GM04503 (cell line): ENCODE data around the gene MED16.
A peak's percentile ranks its signal among the peaks of the same experiment; 100 is the strongest.

Experiments
- DNase-seq: peaks from one replicate; pipeline ENCODE4 v3.0.0-alpha.2; 2012; ENCODE audit warnings: low read depth

MED16 gene

DNA sequence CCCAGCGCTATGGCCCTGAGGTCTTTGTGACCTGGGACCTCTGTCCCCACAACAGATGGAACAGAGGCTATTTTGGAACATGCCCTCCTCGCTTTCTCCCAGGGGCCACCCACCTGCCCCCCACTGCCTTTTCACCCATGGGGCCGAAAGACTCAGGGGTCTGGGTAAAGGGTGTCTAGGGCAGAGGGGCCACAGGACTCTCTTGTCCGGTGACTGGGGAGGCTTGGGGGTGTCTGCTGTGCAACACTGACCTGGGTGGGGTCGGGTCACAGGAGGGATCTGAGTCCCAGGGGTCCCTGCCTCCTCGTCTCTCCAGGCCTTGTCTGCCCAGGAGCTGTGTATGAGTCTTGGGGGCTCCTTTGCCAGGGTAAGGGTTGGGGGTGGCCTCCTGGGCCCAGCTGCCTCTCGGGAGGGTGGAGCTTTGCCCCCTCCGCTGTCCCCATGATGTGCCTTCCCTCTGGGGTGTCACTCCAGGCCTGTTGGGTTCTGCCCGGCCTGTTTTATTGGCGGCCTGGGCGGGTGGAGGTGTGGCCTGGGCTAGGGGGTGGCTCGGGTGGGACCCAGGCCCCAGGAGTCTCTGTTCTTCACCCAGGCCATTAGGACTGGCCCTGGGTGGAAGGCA, 34.9 kb upstream of the MED16 start:
- no peak for DNase-seq

DNA sequence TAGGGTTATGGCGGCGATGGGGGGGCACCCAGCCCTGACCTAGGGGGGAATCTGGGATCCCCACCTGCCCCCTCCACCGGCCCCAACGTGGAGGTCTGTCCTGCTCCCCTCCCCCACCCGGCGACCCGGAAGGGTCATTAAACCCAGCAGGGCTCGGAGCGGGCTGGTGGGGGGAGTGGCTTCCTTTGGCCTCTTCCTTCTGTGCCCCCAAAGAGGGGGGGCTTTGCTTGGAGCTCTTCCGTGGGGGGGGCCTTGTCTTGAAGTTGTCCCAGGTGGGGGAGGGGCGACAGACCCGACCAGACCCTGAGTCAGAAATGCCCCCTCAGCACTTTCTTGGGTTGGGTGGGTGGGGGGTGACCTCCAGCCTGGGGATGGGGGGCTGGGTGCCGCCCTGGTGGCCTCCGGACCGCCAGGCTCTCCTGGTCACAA, 34.4 kb upstream of the MED16 start:
- no peak for DNase-seq

DNA sequence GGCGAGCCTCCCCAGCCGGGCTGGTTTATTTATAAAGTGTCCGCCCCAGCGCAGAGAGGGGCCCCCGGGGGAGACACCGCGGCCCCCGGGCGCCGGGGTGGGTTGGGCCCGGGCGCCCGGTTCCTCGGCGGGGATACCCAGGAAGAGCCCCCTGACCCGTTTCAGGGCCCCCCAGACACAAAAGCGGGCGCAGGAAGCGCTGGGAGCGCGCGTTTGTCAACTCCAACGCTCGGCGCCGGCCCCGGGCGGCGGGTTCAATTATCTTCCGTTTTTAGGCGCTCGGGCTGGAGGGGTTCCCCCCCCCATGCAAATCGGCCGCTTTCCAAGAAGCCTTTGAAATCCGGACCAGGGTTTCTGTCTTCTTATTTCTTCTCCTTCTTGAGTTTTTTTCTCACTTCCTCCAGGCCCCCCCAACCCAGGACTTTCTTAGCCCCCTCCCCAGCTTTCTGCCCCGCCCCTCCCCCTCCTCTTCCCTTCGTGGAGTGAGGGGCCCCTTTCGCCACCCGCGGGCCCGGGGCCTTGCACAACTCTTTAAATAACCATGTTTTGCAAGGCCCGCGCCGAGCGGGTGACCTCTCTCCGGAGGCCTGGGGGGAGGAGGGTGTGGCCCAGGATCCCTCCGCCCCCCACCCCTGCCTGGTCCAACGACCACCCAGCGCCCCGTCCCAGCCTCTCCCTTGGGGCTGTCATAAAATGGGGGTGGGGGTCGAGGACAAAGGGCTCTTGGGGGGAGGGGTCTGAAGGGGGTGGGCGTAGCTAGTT, 33.8 kb upstream of the MED16 start:
- no peak for DNase-seq

DNA sequence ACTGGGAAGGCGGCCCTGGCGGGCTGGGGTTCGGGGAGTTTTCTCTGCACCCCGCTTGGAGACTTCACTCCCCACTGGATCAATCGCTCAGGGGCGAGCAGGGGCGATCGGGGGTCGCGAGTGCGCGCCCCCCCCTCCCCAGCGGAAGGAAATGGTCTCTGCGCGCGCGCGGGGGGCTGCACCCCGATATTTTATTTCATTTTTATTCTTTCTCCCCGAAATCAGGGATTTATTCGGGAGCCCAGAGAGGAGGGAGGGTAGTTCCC, 33.3 kb upstream of the MED16 start:
- DNase-seq = no peak

DNA sequence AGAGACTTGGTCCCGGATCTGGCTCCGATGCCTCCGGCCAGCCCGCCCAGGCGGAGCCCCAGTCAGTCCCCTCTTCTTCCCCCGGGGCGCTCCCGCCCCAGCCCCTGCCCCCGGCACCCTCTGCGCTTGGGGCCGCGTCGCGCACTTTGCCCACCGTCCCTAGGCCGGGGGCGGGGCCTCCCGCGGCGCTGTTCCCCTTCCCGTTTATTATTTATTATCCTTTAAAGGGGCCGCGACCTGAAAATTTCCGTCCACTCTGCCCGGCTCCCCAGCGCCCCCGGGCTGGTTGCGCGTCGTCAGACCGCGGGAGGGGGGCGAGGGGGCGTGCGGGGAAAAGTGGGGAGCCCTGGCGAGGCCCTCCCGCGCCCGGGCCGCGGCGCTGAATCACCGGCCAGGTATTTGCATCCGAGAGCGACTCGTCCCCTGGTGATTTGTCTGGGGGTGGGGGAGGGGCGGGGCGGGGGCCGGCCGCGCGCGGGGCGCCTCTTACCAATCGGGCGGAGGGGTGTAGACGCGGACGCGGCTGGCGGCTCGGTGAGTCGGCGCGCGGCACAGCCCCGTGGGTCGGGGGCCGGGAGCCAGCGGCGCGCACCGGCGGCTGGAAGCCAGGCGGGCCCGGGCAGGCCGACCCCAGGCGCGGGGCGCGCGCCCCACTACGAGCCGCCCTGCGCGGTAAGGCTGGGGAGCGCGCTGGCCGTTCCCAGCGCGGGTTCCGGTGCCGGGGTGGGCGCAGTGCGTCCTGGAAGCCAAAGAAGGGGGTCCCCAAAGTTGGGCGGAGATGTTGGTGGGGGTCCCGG, 32.7 kb upstream of the MED16 start, which contains the start of gene ARID3A:
Gene ARID3A, plus strand, starts transcription at position 510 of the 797 bp plus-strand sequence. CDS start 3,494 bp downstream, outside the sequence.
- peak; percentile 40 for DNase-seq

DNA sequence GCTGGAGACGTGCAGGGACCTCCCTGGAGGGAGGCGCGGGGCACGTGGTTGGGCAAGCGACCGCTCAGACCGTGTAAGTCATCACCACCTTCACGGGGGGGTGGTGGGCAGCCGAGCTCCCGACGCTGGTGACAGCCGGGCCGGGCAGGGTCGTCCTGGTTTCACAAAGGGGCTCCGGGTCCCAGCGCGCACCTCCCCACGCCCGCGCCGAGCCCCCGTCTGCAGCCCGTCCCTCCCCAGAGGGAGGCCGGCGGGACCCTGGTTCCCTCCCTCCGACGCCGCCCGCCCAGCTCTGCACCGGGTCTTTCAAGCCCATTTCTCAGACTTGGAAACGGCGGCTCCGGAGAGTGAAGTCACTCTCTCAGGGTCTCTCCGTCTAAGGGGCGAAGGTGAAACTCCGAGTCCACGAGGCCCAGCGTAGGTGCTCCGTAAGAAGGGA, 32.1 kb upstream of the MED16 start:
- no peak for DNase-seq

DNA sequence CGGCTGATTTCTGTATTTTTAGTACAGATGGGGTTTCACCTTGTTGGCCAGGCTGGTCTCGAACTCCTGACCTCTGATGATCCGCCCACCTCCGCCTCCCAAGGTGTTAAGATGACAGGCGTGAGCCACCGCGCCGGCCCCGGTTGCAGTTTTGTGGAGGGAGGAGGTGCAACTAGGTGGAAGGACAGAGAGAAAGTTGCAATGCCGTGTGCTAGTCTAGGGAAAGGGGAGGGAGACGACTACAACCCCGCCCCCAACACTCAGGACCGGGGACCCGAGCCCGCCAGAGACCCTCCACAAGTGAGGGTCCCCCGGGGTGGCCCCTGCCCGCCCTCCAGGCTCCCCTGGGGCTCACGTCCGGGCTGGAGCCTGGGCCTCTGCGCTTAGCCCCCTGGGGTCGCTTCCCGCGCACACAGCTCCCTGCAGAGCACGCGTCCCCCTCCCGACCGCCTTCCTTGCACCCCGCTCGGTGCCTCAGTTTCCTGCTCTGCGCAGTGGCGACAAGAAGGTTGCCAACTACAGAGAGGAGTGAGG, 31.6 kb upstream of the MED16 start:
- DNase-seq = no peak

DNA sequence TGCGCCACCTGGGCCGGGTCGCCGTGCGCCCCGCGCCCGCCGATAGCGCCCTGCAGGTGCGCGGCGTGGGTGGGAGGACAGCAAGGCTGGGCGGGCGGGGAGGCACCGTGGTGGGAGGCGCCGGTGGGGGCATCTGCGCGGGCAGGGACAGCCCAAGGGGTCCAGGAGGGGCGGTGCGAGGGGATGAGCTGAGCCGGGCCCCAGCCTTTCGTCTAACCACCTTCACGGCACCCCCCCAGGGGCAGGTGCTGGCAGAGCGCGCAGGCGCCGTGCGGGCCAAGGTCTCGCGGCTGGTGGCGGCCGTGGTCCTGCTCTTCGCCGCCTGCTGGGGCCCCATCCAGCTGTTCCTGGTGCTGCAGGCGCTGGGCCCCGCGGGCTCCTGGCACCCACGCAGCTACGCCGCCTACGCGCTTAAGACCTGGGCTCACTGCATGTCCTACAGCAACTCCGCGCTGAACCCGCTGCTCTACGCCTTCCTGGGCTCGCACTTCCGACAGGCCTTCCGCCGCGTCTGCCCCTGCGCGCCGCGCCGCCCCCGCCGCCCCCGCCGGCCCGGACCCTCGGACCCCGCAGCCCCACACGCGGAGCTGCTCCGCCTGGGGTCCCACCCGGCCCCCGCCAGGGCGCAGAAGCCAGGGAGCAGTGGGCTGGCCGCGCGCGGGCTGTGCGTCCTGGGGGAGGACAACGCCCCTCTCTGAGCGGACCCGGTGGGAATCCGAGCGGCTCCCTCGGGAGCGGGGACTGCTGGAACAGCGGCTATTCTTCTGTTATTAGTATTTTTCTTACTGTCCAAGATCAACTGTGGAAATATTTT, 27.3 kb upstream of the MED16 start:
- DNase-seq = no peak

DNA sequence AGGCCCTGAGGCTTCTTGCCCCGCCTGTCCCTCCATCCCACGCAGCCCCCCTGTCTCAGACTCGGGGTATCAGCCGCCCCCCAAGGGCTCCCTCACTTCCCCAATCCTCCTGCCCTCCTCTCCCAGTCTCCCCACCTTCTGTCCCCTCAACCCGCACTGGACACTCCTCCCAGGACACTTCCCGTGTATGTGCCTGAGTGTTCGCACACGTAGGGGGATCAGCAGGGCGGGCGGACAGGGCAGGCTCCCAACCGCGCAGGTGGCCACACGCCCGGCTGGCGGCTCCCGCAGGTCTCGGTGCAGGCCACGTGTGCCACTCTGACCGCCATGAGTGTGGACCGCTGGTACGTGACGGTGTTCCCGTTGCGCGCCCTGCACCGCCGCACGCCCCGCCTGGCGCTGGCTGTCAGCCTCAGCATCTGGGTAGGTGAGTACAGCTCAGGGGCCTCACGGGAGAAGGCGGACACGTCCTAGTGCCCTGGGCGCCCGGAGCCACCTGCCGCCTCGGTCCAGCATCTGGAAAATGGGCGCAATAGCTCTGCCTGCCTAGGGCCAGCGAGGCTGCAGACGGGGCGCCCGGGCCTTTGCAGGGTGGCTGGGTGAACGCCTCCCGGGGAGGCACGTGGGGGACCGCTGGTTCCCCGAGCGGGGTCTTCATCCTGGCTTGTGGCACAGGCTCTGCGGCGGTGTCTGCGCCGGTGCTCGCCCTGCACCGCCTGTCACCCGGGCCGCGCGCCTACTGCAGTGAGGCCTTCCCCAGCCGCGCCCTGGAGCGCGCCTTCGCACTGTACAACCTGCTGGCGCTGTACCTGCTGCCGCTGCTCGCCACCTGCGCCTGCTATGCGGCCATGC, 26.4 kb upstream of the MED16 start:
- no peak for DNase-seq

DNA sequence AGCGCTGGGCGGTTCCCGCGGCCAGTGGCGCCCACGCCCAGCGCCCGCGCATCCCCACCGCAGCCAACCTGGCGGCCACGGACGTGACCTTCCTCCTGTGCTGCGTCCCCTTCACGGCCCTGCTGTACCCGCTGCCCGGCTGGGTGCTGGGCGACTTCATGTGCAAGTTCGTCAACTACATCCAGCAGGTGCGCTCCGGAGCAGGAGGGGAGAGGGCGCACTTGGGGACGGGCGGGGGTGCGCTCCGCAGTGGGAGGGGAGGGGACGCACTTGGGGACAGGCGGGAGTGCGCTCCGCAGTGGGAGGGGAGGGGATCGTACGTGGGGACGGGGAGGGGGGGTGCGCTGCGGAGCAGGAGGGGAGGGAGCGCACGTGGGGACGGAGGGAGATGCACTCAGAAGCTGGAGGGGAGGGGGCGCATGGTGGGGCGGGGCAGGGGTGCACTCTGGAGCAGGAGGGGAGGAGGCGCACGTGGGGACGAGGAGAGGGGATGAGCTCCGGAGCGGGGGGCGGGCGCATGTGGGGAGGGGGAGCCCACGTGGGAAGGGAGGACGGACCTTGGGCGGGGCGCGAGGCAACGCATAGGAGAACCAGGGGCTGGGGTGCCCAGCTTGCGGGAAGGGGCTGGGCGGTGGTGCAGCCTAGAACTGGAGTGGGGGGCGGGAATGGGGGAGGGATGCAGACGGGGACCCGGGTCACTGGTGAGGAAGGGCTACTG, 25.7 kb upstream of the MED16 start:
- no peak for DNase-seq

DNA sequence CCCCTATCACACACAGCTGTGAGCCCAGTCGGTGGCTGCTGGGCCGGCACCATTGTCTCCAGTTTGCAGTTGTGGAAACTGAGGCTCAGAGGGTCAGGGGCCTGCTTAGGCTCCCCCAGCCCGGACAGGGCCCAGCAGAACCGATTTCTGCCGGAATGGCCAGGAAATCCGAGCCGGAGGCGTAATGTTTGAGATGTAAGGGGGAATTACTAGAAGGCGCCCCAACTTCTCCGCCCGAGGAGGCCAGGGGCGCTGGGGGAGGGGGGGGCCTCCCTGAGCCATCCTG, 25.1 kb upstream of the MED16 start:
- no peak for DNase-seq

DNA sequence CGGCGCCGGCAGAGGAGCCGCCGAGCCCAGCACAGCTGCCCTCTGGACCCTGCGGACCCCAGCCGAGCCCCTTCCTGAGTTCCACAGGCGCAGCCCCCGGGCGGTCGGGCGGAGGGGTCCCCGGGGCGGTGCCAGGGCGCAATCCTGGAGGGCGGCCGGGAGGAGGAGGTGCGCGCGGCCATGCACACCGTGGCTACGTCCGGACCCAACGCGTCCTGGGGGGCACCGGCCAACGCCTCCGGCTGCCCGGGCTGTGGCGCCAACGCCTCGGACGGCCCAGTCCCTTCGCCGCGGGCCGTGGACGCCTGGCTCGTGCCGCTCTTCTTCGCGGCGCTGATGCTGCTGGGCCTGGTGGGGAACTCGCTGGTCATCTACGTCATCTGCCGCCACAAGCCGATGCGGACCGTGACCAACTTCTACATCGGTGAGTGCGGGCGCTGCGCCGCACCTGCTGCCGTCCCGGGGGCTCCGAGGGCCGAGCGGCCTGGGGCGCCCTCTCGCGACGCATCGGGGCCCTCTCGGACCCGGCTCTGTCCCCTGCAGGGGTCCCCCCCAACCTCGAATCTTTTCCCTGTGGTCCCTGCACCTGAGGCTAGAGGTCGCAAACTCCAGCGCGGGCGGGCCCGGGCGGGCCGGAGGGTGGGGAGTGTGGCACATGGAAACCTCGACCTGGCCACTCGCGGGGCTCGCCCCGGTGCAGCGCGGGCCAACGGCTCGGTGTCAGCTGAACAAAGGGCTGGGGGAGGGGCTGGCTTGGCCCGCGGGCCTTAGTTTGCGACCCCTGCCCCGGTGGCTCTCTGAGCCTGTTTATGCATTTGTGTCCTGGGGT, 24.6 kb upstream of the MED16 start, which contains the start of gene KISS1R:
Gene KISS1R, plus strand, starts transcription at position 11 of the 829 bp plus-strand sequence. Its CDS starts 170 bp downstream, at position 181.
- DNase-seq = no peak

DNA sequence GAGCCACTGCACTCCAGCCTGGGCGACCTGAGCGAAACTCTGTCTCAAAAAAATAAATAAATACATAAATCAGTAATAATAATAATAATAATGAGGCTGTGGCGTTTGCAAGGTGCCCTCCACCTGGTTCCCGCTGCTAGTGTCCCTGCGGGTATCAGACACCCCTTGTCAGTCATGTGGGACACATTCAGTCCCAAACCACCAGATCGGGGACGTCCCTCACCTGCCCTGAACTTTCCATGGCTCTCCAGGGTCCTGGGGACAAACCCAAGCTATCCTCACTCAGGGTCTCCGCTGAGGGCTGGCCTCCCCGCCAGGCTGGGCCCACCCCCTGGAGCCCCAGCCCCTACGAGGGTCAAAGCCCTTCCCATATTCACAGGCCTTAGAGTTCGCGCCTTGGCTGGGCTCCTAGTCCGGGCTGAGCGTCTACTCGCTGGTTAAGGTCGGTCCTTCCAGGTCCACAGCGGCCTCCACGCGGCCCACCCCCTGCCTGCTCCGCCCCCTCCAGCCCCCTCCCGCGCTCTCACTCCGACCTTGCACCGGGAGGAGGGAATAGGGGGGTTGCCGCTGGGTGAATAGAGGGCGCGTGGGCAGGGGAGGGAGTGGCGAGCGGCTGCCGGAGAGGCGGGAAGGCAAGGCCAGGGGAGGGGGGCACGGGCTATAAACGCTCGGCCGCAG, 23.8 kb upstream of the MED16 start:
- no peak for DNase-seq

DNA sequence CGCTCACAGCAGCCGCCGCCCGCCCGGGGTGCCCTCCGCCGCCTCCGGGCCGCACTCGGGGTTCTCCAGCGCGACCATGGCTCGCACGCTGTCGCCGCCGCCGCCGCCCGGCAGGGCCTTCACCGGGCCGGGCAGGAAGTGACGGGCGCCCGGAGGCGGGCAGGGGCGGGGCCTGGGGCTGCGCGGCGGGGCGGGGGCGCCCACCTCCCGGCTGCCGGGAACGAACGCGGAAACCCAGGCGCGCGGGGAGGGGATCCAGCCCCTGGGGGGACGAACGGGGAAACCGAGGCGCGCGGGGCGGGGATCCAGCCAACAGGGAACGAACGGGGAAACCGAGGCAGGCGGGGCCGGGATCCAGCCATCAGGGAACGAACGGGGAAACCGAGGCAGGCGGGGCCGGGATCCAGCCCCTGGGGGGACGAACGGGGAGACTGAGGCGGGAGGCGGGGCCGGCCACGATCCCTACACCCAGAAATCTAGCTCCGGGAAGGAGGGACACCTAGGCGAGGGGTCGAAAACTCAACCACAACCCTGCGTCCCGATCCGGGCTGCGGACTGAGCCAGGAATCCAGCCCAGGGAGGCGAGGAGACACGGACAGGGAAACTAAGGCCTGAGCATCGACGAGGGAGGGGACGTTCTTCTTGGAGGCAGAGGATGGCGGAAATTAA, 20.2 kb upstream of the MED16 start, which contains the start of gene R3HDM4:
Gene R3HDM4, minus strand, starts transcription at position 140 of the 669 bp plus-strand sequence. Its CDS starts 62 bp downstream, at position 78.
- DNase-seq = no peak

DNA sequence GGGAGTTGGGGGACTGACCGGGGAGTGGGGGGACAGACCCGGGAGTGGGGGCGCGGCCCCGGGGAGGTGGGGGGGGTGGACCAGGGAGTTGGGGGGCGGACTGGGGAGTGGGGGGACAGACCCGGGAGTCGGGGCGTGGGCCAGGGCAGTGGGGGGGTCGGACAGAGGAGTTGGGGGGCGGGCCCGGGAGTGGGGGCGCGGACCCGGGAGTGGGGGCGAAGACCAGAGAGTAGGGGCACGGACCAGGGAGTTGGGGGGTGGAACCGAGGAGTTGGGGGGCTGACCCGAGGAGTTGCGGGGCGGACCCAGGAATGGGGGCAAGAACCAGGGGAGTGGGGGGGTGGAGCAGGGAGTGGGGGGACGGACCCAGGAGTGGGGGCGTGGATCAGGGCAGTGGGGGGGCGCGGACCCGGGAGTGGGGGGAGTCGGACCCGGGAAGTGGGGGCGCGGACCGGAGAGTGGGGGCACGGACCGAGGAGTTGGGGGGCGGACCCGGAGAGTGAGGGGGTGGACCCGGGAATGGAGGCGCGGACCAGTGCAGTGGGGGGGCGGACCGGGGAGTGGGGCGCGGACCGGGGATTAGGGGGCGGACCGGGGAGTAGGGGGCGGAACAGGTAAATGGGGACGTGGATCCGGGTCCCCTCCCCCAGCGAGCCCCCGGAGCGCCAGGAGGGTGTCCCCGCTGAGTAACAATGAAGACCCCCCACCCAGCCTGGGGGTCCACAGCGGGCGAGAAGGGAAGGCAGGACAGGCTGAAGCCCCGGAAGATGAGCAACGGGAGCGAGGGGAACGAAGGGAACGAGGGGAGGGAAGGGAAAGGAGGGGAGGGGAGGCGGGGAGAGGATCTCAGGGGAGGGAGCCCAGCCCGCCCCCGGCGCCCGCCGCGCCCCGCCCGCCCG, 19.4 kb upstream of the MED16 start:
- DNase-seq = no peak

DNA sequence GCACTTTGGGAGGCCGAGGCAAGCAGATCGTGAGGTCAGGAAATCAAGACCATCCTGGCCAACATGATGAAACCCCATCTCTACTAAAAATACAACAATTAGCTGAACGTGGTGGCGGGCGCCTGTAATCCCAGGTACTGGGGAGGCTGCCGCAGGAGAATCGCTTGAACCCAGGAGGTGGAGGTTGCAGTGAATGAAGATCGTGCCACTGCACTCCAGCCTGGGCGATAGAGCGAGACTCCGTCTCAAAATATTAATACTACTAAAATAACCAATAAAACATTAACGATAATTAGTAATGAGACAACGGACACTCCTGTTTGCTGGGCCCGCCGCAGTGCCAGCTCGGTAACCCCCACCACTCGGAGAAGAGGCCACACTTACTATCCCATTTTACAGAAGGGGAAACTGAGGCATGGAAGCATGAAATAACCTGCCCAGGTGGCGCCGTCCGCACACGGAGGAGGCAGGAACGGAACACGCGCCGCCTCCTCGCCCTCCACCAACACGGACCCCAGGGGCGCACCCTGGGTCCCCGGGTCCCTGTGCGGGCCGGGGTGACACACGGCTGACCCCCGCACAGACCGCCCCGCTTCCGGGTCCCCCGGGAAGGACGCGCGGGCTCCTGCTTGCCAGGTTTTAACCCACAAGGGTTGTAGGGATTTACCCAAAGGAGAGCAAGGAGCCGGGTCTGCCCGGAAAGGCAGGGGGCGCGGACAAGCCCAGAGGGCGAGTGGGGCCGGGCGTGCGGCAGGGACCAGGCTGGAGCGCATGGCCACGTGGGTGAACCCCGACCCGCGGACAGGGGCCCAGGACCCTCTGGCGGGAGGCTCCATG, 18.4 kb upstream of the MED16 start:
- no peak for DNase-seq
